PFSK-1 (cell line): Measurements from ENCODE around the gene SRPK2.

Source experiments
- SIN3A ChIP-seq: IDR thresholded peaks from 2 replicates; pipeline ENCODE4 v1.6.1; 2012; ENCODE audit warnings: mild to moderate bottlenecking, low read length, moderate library complexity, borderline replicate concordance; ENCODE audit not compliant: insufficient read depth
- TF ChIP-seq, protein P1 (sequence below), 2 experiments: IDR thresholded peaks; 2 replicates each; pipeline versions ENCODE4 v1.6.1 to v1.8.0; 2011 to 2012; ENCODE audit warnings: low read depth in 2 of 2, low read length in 2 of 2, control low read depth in 1 of 2, inconsistent platforms in 1 of 2, mild to moderate bottlenecking in 1 of 2, moderate library complexity in 1 of 2; ENCODE audit not compliant: insufficient read depth in 1 of 2

DNA sequence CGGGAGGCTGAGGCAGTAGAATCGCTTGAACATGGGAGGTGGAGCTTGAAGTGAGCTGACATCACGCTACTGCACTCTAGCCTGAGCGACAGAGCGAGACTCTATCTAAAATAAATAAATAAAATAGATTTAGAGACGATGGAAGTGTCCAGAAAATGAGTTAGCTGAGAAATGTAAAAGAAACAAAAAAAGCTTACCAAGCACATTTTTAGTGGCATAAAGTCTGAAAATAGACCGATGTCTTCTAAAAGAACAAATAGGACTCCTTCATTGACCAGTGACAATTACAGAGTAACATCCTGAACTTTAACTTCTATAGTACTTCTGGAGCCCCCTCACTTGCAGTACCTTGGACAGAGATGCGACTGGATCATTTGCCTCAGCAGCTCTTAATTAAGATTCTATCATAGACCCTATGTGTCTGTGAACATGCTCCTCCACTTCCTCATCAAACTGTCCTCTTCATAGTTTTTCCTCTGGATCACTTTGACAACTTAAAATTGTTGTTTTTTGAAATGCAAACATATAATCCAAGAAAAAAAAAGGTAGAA, 25.2 kb upstream of the SRPK2 start:
- no peak for TF ChIP-seq SIN3A
- TF ChIP-seq, protein P1, sequence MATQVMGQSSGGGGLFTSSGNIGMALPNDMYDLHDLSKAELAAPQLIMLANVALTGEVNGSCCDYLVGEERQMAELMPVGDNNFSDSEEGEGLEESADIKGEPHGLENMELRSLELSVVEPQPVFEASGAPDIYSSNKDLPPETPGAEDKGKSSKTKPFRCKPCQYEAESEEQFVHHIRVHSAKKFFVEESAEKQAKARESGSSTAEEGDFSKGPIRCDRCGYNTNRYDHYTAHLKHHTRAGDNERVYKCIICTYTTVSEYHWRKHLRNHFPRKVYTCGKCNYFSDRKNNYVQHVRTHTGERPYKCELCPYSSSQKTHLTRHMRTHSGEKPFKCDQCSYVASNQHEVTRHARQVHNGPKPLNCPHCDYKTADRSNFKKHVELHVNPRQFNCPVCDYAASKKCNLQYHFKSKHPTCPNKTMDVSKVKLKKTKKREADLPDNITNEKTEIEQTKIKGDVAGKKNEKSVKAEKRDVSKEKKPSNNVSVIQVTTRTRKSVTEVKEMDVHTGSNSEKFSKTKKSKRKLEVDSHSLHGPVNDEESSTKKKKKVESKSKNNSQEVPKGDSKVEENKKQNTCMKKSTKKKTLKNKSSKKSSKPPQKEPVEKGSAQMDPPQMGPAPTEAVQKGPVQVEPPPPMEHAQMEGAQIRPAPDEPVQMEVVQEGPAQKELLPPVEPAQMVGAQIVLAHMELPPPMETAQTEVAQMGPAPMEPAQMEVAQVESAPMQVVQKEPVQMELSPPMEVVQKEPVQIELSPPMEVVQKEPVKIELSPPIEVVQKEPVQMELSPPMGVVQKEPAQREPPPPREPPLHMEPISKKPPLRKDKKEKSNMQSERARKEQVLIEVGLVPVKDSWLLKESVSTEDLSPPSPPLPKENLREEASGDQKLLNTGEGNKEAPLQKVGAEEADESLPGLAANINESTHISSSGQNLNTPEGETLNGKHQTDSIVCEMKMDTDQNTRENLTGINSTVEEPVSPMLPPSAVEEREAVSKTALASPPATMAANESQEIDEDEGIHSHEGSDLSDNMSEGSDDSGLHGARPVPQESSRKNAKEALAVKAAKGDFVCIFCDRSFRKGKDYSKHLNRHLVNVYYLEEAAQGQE (IDR thresholded peaks at IDR 0.05; ENCODE audit: insufficient read depth in 1 of 2, low read depth in 2 of 2, low read length in 2 of 2) = peak; percentile 76 to 94
